CD4-positive, alpha-beta T cell treated with Interleukin-6 for 4 hours (primary cell): ENCODE data around the gene TSHZ1.

Experiments used
- DNase-seq: peaks from one replicate; pipeline ENCODE4 v3.0.0-alpha.2; 2020; ENCODE audit warnings: mixed read lengths

The TSHZ1 gene

DNA sequence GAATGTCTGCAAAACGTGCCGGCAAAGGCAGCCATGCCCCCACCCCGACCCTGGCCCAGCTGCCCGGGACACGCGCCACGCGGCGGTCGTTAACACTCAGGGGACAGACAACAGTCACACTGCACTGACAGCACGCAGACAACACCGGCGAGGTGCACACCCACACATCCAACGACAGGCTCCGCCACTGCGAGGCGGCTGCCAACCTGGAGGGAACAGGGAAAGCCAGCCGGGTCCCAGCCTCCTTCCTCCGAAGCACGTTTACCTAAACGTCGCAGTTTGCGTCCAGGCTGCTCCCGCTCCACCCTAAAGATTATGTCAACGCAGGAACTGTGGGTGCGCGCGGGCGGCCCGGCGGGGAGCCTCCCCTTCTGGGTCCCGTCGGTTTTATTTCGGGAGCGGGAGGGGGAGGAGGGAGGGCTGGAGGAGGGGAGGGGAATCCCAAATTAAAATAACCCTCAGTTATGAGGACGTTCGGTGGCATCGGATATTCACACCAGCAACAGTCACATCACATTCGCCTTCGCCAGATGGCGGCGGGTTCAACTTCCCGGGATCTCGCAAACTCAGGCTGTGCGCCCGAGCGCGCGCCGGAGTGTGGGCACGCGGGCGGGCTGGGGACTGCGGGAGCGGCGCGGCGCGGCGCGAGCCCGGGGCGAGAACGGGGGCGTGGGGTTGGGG lies 2.3 kb upstream of the TSHZ1 start:
- peak; percentile 55 for DNase-seq

GRCh38 chr18:75208836-75209128 lies 1.8 kb upstream of the TSHZ1 start:
- no peak for DNase-seq

- peak; percentile 83 for DNase-seq
Measured at GRCh38 chr18:75209129-75209950, 1.3 kb upstream of the TSHZ1 start, which contains the start of gene PTGR3. Gene PTGR3, minus strand, starts transcription at chr18:75209139. Its CDS starts 81 bp downstream, at chr18:75209058.

GRCh38 chr18:75209951-75210258 lies 692 bp upstream of the TSHZ1 start:
- DNase-seq = no peak

DNA sequence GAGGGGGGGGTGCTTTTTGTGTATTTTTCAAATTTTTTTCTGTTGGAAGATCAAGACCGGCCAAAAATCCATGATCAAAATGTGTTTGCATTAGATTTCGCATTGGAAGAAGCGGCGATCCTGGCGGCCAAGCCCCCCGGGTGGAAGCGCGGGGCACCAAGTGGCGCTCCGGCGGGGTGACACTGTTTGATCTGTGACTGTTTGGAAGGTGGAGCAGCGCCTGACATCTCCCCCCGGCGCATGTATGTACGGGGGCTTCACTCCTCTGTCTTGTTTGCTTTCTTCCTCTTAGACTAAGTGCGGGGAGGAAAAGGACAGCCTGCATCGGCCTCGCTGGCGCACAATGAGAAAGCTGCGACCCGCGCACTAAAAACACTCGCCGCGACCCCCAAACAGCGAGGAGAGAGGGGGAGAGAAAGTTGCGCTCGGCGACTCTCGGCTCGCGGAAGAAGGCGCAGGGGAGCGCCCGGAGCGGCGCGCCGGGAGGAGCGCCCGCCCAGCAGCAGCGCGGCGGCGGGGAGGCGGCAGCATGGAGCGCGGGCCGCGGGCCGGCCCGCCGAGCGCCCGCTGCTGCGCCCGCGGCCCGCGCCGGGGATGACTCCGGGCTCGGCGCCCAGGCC lies 515 bp downstream of the TSHZ1 start:
- peak; percentile 46 for DNase-seq

- DNase-seq = peak; percentile 32
Measured at GRCh38 chr18:75211626-75211952, 992 bp downstream of the TSHZ1 start.

DNA sequence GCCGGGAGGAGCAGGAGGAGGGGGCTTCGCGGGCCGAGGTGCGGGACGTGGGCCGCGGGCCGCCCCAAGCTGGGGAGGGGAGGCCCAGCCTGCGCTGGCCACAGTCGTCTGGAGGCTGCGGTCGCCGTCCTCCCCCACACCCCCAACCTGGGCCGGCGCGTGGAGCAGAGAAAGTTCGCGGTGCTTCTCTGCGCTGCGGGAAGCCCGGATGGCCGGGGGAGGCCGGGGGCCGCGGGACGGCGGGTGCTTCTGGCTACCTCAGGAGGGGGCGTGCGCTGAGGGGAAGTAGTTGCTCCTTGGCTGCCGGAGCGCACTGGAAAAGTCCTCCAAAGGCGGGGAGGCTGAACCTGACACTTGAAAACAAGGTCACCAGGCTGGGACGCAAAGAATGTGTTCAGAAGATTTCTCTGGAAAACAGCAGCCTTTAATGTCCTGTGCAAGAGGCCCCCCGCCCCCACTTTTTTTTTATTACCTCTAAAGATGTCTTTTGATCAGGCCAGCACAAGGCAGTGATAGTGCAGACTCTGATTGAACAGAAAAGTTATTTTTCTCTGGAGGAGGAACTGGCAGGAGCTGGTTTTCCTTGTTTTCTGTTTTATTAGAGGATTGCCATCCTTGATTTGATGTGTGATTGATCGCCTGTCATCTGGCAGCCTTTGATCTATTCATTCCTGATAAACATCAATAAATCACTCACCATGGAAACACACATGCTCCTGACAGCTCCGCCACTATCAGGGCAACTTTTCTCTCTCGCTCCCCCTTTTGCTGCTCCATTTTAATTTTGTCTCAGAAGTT lies 1.6 kb downstream of the TSHZ1 start:
- peak; percentile 36 for DNase-seq

DNA sequence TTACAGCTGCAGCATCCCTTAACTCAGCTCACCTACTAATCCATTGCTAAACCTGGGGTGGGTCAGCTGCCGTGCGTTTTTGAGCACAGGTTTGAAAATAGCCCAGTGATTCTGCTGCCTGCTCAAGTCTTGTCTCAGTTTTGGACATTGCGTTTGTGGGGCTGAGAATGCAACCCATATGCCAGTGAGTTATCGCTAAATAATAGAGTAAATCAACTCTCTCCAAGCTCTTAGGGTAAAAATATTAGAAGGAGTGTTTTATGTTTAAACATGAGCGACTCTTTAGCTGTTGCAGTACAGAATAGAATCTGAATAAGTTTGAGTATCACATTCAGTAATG lies 2.1 kb downstream of the TSHZ1 start:
- no peak for DNase-seq

DNA sequence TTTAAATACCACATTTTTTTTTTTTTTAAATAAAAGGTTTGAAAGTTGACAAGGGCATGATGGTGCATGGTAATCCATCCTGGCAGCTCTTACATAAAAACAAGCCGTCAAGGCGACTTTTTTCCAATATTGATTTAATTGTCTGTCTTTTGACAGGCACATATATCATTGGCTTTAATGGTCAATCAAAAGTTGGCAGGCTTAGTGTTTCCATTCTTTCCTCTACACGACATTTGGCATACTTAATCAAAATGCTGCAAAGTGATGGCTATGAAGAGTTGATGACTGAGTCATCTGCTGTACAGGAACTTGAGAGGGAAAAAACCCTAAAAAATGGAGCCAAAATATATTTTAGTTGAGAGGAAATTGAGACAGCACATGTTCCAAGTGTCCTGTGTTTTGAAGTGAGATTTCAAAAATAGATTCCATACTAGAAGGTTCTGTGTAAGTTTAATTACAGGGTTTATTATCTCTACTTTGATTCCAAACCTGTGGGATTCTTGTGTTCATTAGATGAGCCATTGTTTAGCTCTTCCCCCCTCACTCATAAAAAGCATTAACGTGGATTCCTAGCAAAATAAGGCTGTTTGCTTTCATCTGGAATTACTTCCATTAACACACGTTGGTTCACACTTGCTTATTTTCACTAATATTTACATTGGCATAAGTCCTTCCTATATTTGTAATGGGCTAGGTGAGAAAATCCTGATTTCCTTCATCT lies 3.2 kb downstream of the TSHZ1 start:
- DNase-seq = no peak

GRCh38 chr18:75214332-75214690 lies 3.7 kb downstream of the TSHZ1 start:
- DNase-seq = no peak

GRCh38 chr18:75214766-75215510 lies 4.3 kb downstream of the TSHZ1 start:
- no peak for DNase-seq

- no peak for DNase-seq
Measured at GRCh38 chr18:75215663-75216062, 5.1 kb downstream of the TSHZ1 start.

- DNase-seq = no peak
Measured at GRCh38 chr18:75216212-75216910, 5.8 kb downstream of the TSHZ1 start.

GRCh38 chr18:75216911-75217689 lies 6.5 kb downstream of the TSHZ1 start:
- no peak for DNase-seq

DNA sequence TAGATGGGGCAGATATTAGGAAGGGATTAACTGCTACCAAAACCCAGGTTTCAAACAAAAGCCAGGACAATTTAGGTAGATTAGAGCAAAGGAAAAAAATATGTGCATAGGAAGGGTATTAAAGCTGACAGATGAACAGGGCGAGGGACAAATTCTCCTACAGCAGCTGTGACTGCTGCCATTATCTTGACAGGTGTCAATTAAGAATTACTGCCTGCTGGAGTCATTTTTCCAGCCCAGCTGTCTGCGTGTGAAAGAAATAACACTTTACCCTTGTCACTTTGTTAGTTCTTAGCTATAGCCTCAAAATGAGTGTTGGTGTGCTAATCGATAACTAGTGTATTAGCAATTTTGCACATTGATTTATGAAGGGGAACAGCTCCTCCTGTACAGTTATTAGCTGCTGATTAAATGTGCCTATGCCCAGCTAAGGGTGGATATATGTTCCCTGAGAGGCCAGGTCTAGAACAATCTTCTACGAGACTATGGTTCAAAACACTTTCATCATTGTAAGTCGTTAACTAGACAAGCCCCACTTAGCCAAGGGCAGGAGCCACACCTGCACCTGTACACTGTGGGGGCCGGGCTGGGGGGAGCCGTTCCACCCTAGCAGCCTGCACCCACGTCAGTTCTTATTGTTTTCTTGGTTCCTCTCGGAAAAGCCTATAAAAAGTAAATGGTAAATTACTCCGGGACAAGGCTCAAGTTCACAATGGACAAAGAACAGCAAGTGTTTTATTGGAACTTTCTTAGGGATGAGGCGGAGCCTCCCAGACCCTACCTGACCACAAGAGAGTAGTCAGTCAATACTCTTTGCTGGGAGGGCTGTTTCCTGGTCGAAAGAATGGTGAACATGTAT lies 7.7 kb downstream of the TSHZ1 start:
- DNase-seq = no peak

DNA sequence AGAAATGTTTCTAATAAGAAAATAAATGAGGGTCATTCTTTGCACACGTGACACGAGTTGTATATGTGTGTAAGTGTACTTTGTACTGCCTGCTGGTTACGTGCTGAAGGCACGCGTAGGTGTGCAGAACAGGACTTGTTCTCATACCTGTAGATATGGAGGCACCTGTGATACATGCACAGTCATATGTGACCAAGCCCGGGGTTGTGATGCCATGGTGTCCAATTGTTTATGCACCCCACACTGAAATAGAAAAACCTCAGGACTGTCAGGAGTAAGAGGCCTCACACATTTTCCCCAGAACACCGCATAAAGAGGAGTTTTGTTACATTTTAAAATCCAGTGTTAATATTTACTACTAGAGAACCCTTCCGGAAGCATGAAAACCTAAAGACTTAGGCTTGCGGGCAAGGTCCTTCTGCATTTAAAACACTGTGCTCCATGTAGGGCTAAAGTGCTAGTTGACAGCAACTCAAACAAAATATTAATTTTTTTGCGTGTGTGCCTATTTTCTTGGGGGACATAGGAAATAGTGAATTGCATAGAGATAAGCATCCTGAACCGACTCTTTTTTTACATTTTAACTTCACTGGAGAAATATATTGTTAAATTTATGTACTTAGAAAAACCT lies 9.3 kb downstream of the TSHZ1 start:
- no peak for DNase-seq

DNA sequence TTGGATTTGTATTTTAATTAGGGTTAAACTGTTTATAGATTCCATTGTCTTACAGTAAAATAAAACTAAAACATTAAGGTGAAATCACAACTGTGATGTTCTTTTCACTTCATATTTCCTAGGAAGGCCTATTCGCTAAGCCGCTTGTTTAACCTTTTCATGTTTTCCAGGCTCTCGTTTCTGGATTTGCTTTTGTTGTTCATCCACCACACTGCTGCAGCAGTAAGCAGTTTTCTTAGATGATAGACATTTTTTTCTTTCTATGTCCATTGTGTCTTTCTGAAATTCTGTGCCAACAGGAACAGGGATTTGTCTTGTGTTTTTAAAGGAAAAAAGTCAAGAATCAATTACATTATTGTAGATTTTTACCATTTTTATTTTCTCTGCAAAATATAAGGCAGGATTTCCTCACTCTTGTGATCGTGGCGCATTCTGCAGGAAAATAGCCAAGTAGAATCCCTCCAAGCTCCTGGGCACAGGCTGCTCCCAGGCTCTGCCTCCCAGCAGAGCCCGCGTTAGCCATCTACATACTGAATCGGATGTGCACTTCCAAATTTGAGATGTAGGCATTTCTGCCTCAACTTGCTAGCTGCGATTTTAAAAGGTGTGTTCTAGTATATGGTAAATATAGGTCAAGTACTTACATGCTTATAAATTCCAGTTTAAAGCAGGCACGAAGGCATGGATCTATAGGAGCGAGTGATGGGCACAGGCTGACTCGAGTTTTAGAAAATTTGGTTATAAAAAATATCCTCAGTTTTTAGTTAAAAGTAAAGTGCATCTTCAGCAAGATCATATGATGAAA lies 10.2 kb downstream of the TSHZ1 start:
- no peak for DNase-seq

DNA sequence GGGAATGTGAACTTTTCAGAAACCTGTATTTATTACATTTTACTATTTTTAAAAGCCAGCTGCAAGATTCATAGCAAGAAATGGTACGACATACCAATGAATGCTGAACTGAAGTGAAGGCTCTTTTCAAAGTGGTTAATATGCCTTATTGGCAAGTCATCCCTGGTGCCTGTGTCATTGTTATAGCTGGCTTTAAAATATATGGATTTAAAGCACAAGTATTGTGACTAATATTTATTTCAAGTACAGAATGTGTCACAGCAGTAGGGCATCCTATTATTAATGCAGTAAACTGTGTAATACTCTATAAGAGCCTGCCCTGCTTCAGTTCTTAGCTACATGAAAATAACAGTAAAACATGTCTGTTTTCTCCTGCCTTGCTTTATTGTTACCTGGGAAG lies 10.8 kb downstream of the TSHZ1 start:
- no peak for DNase-seq
